HG03439 (cell line): ENCODE data around the gene CAPZA1.
"Not testable (repeated sequence)": the region's sequence is repeated elsewhere in the genome, so short reads cannot be mapped to it uniquely, and the experiment has no call there.

Source experiments
- ATAC-seq: cut with Tn5 transposase; IDR thresholded peaks from one replicate; pipeline ENCODE4 v1.9.1; 2021; ENCODE audit warnings: mild to moderate bottlenecking, moderate library complexity; ENCODE audit not compliant: unreplicated experiment

CAPZA1 gene

GRCh38 chr1:112626193-112626592 lies 6.6 kb downstream of the CAPZA1 start:
- no peak for ATAC-seq

GRCh38 chr1:112626887-112627286 lies 7.3 kb downstream of the CAPZA1 start:
- no peak for ATAC-seq

- no peak for ATAC-seq
Observed at GRCh38 chr1:112628516-112628915, 8.9 kb downstream of the CAPZA1 start.

- ATAC-seq = no peak
Observed at GRCh38 chr1:112629256-112629655, 9.6 kb downstream of the CAPZA1 start.

- no peak for ATAC-seq
Observed at GRCh38 chr1:112633628-112634027, 14.0 kb downstream of the CAPZA1 start.

GRCh38 chr1:112634367-112634766 lies 14.7 kb downstream of the CAPZA1 start:
- ATAC-seq = no peak

GRCh38 chr1:112636056-112636455 lies 16.4 kb downstream of the CAPZA1 start:
- no peak for ATAC-seq

- ATAC-seq = no peak
Observed at GRCh38 chr1:112636597-112637253, 17.1 kb downstream of the CAPZA1 start.

- ATAC-seq = no peak
Observed at GRCh38 chr1:112637254-112638109, 17.9 kb downstream of the CAPZA1 start.

GRCh38 chr1:112638110-112638428 lies 18.4 kb downstream of the CAPZA1 start:
- no peak for ATAC-seq

- not testable (repeated sequence) for ATAC-seq
Observed at GRCh38 chr1:112640437-112640836, 20.8 kb downstream of the CAPZA1 start.

- ATAC-seq = no peak
Observed at GRCh38 chr1:112643080-112643479, 23.4 kb downstream of the CAPZA1 start.

- no peak for ATAC-seq
Observed at GRCh38 chr1:112646225-112646624, 26.6 kb downstream of the CAPZA1 start.

- no peak for ATAC-seq
Observed at GRCh38 chr1:112651205-112651604, 31.6 kb downstream of the CAPZA1 start.

- ATAC-seq = no peak
Observed at GRCh38 chr1:112665857-112666256, 46.2 kb downstream of the CAPZA1 start.

- no peak for ATAC-seq
Observed at GRCh38 chr1:112666946-112667345, 47.3 kb downstream of the CAPZA1 start.

- ATAC-seq = no peak
Observed at GRCh38 chr1:112672009-112672408, 52.4 kb downstream of the CAPZA1 start.

GRCh38 chr1:112672842-112673241 lies 53.2 kb downstream of the CAPZA1 start:
- no peak for ATAC-seq

GRCh38 chr1:112673592-112674439 lies 54.2 kb downstream of the CAPZA1 start:
- no peak for ATAC-seq

GRCh38 chr1:112674440-112674985 lies 54.9 kb downstream of the CAPZA1 start, which contains the start of gene MOV10:
TSS of gene MOV10 (plus strand) at chr1:112674659. CDS start at chr1:112674913, 254 bp downstream.
- ATAC-seq = peak; percentile 54
